HUES64 (cell line): ENCODE measurements around the gene NACC2.

Source experiments
- H3K27ac ChIP-seq: 2 replicates; pipeline ENCODE4 v1.7.0; 2013; ENCODE audit warnings: low read depth, low read length, inconsistent platforms
- H3K27me3 ChIP-seq: 2 replicates; pipeline ENCODE4 v1.6.1; 2013; ENCODE audit warnings: mild to moderate bottlenecking, low read length; ENCODE audit not compliant: insufficient read depth
- H3K36me3 ChIP-seq: 2 replicates; pipeline ENCODE4 v1.6.1; 2013; ENCODE audit warnings: mild to moderate bottlenecking, low read length; ENCODE audit not compliant: insufficient read depth
- H3K4me1 ChIP-seq: 2 replicates; pipeline ENCODE4 v1.6.1; 2013; ENCODE audit warnings: mild to moderate bottlenecking, low read length, moderate library complexity; ENCODE audit not compliant: insufficient read depth
- H3K4me3 ChIP-seq: 2 replicates; pipeline ENCODE4 v1.5.1; 2013; ENCODE audit warnings: mild to moderate bottlenecking, low read length, moderate library complexity
- H3K9ac ChIP-seq: 2 replicates; pipeline ENCODE4 v1.6.1; 2013; ENCODE audit warnings: mild to moderate bottlenecking, low read depth, low read length
- H3K9me3 ChIP-seq: 2 replicates; pipeline ENCODE4 v1.6.1; 2013; ENCODE audit warnings: low read depth, low read length; ENCODE audit not compliant: insufficient read depth
- WGBS: fragments of 150-250, 120-280 bp; methylation state at CpG from one replicate; pipeline ENCODE4 v1.1.7; 2013; ENCODE audit warnings: missing lambda C conversion rate; 5-methylcytosine and 5-hydroxymethylcytosine counted together

NACC2 gene

DNA sequence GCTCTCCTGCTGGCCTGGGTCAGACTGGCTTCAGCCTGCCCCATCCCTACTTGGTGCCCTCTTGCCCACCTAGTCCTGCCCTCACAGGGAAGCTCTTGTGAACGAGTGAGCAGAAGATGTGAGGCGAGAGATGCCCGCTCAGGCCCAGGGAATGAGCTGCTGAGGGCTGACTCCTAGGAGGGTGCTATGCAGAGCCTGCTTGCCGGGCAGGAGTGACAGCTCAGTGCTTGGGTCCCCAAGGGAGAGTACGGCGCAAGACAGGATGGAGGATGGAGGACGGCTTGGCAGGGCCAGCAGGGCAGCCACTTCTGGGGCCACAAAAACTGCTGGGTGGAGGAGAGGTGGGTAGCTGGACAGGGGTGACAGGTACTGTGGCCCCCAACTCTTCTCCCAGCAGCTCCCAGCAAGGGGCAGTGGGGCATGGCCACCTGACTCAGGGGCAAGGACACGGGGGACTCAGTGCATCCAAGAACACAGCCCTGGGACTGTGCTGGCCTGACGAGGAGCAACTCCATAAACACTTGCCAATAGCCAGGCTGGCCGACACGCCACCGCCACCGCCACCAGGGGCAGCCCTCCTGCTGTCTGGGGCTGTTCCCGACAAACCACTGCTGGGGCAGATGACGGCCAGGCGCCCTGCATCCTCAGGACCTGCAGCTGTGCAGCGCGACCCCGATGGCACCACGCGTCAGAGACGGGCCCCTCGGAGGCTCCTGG lies 78.4 kb downstream of the NACC2 start:
- Histone ChIP-seq H3K4me3 (no peak overlapping the region), H3K36me3 (no peaks in the 10 kb centered on the region), H3K9ac (no peak overlapping the region), H3K27me3 (no peaks in the 10 kb centered on the region), H3K27ac (no peak overlapping the region), H3K9me3 (no peaks in the 10 kb centered on the region), H3K4me1 (peaks cover 10% of the 10 kb centered on the region)
- 92% methylated on average over 23 of the region's 23 CpGs for WGBS

DNA sequence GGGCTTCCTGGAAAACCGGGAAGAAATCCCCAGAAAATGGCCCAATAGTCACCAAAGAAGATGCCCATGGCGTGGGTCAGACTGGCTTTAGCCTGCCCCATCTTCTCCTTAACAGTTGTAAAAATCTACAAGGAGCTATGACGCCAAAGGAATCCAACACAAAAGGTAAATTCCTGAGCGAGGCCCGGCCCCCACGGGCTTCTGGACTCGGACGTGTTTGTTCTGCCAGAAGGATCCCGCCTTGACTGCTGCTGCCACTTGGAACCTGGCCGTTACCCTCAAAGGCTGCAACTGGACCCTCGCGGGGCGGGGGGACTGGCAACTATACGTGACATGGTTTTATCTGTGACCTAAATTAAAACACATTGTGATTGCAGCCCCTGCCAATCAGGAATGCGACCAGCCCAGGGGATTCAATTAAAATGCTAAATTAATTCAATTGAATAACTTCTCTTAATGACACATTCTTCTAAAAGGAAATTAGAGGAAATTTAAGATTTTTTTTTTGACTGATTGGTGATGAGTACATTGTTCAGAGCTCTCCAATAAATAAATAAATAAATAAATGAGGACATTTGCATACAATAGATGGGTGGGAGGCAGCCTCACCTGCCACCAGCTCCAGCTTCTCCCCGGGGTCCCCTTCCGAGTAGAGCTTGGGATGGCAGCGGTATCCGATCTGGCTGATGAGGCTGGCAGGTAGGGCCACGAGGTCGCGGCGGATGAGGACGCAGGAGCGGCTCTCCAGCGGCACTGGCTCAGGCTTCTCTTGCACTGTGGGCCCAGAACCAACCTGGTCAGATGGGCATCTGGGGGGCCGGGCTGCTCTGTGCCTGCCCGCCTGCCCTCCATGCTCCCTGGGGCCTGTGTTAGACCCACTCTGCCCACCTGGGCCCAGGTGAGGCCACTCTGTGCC lies 79.2 kb downstream of the NACC2 start:
- H3K4me1 ChIP-seq = peaks cover 14% of the 10 kb centered on the region
- no peaks in the 10 kb centered on the region for H3K27me3 ChIP-seq
- no peak overlapping the region for H3K9ac ChIP-seq
- WGBS = 87% methylated on average over 28 of the region's 28 CpGs
- no peaks in the 10 kb centered on the region for H3K36me3 ChIP-seq
- H3K9me3 ChIP-seq = no peaks in the 10 kb centered on the region
- no peak overlapping the region for H3K4me3 ChIP-seq
- H3K27ac ChIP-seq = no peak overlapping the region

DNA sequence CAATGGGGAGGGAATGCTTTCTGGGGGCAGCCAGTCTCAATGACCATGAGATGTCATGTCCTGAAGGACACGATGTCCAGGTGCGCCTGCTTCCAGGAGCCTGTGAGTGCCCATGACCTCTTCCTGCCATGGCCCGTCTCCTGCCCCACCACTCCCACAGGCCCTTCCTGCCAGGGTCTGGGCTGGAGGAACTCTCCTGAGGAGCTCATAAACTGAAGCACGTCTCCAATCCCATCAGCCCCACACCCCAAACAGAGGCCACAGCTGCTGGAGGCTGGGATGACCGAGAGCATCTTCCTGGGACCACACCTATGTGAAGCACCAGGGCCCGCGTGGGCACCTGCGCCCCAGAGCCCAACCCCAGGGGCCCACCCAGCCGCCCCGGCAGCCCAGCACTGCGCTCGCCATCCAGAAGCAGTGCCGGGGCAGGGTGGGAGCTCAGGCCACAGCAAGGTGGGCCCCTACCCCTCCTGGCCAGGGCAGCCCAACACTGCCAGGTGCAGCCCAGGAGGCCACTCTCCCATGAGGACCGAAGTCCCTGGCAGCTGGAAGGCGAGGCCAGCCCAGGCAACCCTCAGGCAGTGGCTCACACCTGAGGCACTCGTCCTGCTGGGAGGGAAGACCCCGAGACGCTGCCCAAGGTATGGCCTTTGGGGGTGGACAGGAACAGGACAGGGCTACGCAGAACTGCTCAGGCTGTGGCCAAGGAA lies 80.0 kb downstream of the NACC2 start:
- WGBS = 85% methylated on average over 19 of the region's 19 CpGs
- peaks cover 14% of the 10 kb centered on the region for H3K4me1 ChIP-seq

DNA sequence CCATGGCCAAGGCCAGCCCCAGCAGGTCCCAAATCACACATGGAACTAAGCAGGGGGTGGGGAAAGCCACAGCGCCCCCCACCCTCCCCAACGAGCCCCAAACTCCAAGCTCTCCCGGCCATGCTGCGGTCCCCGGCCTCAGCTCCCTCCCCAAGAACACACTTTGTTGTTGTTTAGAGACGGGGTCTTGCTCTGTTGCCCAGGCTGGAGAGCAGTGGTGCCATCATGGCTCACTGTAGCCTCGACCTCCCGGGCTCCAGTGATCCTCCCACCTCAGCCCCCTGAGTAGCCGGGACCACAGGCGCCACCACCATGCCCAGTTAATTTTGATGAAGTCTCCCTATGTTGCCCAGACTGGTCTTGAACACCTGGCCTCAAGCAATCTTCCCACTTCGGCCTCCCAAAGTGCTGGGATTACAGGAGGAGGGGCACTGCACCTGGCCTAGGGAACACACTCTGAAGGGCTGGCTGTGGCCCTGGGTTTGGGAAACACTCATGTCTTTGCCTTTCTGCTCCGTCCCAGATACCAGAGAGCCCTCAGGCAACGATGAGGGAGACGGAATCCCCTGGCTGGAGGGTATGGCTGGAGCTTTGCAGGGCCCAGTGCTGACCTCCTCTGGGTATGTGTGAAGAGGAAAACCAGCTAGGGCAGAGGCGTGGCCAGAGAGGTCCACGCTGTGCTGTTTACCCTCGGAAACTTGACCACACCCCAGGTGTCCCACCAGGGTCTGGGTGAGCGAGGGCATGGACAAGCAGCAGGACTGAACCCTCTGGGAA lies 80.8 kb downstream of the NACC2 start:
- no peak overlapping the region for H3K4me3 ChIP-seq
- H3K27me3 ChIP-seq = no peaks in the 10 kb centered on the region
- no peak overlapping the region for H3K27ac ChIP-seq
- 94% methylated on average over 18 of the region's 18 CpGs for WGBS
- H3K36me3 ChIP-seq = no peaks in the 10 kb centered on the region
- H3K9ac ChIP-seq = no peak overlapping the region
- peaks cover 14% of the 10 kb centered on the region for H3K4me1 ChIP-seq
- no peaks in the 10 kb centered on the region for H3K9me3 ChIP-seq

More for the DNA sequence above, 80.0 kb downstream of the NACC2 start:
- H3K4me3 ChIP-seq = no peak overlapping the region
- H3K9me3 ChIP-seq = no peaks in the 10 kb centered on the region
- no peaks in the 10 kb centered on the region for H3K36me3 ChIP-seq
- H3K9ac ChIP-seq = no peak overlapping the region
- no peak overlapping the region for H3K27ac ChIP-seq
- no peaks in the 10 kb centered on the region for H3K27me3 ChIP-seq

DNA sequence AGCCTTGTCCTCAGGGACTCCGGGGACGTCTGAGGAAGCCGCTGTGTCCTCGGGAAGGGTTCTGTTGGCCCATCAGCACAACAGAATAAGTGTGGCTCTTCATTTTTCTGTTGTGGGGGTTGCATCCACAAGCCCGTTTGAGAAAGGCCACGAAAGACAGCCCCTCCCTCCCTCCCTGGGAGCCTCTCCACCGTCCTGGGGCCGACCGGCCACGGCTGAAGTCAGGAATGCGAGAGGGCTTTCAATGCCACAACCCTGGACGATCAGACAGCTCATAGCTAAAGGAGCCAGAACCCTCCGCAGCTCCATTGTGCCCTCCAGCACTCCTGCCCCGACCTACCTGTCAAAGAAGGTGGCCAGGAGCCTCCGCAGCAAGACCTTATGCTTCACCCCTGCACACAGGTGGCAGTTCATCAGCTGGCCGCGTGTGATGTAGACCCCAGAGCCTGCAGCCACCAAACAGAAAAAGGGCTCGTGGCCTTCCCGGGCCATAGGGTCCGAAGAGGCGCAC lies 81.5 kb downstream of the NACC2 start:
- Histone ChIP-seq H3K9ac (no peak overlapping the region), H3K27ac (no peak overlapping the region), H3K27me3 (no peaks in the 10 kb centered on the region), H3K9me3 (no peaks in the 10 kb centered on the region), H3K4me3 (no peak overlapping the region), H3K36me3 (no peaks in the 10 kb centered on the region), H3K4me1 (peaks cover 14% of the 10 kb centered on the region)
- WGBS = 93% methylated on average over 21 of the region's 21 CpGs

DNA sequence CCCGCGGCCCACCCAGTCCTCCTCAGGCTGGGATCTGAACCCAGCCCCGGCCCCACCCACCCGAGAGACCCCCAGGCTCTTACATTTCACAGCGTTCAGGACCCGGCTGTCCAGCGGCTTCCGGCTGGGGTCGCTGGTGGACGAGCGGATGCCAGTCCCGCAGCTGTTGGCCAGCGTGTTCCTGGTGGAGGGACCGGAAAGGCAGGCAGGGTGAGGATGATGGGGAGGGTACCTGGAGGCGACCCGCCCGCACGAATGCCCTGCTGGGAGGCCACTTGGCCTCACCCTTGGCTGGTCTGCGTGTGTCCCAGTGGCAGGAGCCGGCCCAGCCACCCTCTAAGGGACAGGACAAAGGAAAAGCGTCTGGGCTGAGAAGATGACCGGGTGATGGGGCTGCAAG lies 82.0 kb downstream of the NACC2 start:
- WGBS = 91% methylated on average over 22 of the region's 22 CpGs
- Histone ChIP-seq H3K27ac (no peak overlapping the region), H3K36me3 (no peaks in the 10 kb centered on the region)

DNA sequence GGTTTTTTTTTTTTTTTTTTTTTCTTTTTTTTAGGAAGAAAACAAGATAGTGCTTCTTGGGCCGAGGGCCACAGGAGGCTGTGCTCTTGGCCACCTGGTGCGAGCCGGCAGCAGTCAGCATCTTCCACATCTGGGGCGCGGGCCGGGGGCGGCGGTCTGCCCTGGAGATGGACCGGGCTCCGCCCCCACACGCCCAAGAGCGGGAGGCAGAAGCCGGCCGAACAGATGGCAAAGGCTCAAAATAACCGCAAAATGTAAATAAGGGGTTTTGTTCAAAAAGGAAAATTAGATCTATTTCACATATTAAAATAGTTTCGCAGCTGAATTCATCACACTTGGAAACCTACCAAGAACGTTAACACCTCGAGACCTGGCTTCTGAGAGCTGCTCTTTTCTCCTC lies 82.4 kb downstream of the NACC2 start:
- 93% methylated on average over 17 of the region's 18 CpGs for WGBS
- Histone ChIP-seq H3K4me1 (peaks cover 21% of the 10 kb centered on the region), H3K4me3 (no peak overlapping the region), H3K27ac (no peak overlapping the region), H3K9ac (no peak overlapping the region), H3K9me3 (no peaks in the 10 kb centered on the region), H3K27me3 (no peaks in the 10 kb centered on the region), H3K36me3 (no peaks in the 10 kb centered on the region)

More for the DNA sequence above, 82.0 kb downstream of the NACC2 start:
- Histone ChIP-seq H3K4me1 (peaks cover 17% of the 10 kb centered on the region), H3K27me3 (no peaks in the 10 kb centered on the region), H3K9ac (no peak overlapping the region), H3K9me3 (no peaks in the 10 kb centered on the region), H3K4me3 (no peak overlapping the region)

DNA sequence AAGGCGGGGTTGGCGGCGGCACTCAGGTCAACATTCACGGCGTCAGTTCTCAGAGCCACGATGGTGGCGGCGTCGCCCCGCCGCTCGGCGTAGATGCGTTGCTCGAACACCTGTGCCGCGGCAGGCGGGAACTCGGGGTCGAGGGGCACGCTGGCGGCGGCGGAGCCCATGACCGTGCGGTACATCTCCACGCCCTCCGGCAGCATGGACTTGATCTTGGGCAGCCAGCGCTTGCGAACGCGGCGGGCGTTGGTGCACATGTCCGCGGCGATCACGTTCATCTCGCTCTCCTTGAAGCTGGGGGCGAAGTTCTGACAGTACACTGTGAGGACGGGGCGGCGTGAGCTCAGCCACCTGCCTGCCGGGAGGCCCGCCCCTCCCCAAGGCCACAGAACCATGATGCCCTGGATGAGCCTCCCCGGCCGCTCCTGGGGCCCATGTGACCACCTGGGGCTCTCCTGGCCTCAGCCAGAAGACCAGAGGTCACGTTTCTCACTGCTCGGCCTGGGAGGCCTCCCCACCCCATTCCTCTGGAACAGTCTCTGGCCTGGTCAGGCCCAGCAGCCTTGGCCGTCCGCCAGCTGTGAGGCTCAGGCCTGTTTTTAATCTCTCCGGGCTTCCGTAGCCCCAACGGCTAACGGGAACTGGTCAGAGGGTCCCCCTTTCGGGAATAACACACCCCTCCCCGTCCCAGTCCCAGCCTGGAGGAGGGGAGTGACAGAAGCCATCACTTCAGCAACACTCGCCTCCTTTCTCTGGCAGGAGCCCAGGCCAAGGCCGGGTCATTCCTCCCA lies 83.2 kb downstream of the NACC2 start:
- WGBS = 81% methylated on average over 59 of the region's 59 CpGs
- H3K9ac ChIP-seq = no peak overlapping the region
- H3K36me3 ChIP-seq = no peaks in the 10 kb centered on the region
- peak overlapping the region; percentile 53; the same call in 1 of the 2 replicates for H3K27ac ChIP-seq
- no peaks in the 10 kb centered on the region for H3K9me3 ChIP-seq
- no peak overlapping the region for H3K4me3 ChIP-seq
- H3K27me3 ChIP-seq = no peaks in the 10 kb centered on the region
- peaks cover 28% of the 10 kb centered on the region for H3K4me1 ChIP-seq

DNA sequence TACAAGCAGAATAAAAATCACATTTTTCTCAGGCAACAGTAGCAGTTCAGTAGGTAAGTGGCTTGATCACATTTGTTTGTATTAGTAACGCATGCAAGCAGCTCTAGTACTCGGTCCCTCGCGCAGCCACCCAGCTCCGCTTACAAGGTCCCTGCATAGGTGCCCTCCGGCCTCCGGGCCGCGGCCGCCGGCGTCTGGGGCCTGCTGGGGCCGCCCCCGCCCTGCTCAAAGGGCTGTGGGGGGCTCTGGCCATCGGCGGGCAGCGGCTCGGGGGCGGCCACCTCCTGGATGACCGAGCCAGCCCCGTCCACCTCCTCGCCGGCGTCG lies 83.8 kb downstream of the NACC2 start:
- peaks cover 33% of the 10 kb centered on the region for H3K4me1 ChIP-seq
- no peaks in the 10 kb centered on the region for H3K27me3 ChIP-seq
- no peak overlapping the region for H3K9ac ChIP-seq
- no peaks in the 10 kb centered on the region for H3K9me3 ChIP-seq
- WGBS = 27% methylated on average over 25 of the region's 25 CpGs
- H3K27ac ChIP-seq = peak overlapping the region; percentile 53; the same call in 1 of the 2 replicates
- H3K36me3 ChIP-seq = no peaks in the 10 kb centered on the region
- peak overlapping the region; percentile 14; the same call in 1 of the 2 replicates for H3K4me3 ChIP-seq
